ENCODE data around the gene ENTPD3.

ENTPD3 gene

DNA sequence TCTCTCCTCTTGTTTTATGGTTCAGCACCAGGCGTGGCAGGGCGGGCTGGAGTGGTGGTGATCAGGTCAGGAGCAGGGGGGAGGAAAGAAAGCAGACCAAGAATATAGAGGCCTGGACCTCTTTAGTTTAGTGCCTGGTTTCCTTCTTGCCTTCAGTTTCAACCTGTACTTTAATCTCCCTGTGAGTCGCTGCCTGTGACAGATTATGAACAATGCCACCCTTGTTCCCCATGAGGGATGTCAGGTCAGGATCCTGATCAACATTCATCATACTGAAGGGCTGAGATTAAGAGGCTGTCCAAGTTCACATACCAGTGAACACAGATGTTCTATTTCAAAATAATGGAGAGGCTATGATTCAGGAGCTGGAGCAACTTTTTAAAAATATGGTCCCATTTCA, 11.4 kb downstream of the ENTPD3 start:
- DNase-seq (ENCODE audit: low spot score) = no peak
- Histone ChIP-seq H3K4me3 (no peak overlapping the region), H3K27ac (no peak overlapping the region)
- TF ChIP-seq, protein P1, sequence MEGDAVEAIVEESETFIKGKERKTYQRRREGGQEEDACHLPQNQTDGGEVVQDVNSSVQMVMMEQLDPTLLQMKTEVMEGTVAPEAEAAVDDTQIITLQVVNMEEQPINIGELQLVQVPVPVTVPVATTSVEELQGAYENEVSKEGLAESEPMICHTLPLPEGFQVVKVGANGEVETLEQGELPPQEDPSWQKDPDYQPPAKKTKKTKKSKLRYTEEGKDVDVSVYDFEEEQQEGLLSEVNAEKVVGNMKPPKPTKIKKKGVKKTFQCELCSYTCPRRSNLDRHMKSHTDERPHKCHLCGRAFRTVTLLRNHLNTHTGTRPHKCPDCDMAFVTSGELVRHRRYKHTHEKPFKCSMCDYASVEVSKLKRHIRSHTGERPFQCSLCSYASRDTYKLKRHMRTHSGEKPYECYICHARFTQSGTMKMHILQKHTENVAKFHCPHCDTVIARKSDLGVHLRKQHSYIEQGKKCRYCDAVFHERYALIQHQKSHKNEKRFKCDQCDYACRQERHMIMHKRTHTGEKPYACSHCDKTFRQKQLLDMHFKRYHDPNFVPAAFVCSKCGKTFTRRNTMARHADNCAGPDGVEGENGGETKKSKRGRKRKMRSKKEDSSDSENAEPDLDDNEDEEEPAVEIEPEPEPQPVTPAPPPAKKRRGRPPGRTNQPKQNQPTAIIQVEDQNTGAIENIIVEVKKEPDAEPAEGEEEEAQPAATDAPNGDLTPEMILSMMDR (IDR thresholded peaks at IDR 0.05) = no peak

DNA sequence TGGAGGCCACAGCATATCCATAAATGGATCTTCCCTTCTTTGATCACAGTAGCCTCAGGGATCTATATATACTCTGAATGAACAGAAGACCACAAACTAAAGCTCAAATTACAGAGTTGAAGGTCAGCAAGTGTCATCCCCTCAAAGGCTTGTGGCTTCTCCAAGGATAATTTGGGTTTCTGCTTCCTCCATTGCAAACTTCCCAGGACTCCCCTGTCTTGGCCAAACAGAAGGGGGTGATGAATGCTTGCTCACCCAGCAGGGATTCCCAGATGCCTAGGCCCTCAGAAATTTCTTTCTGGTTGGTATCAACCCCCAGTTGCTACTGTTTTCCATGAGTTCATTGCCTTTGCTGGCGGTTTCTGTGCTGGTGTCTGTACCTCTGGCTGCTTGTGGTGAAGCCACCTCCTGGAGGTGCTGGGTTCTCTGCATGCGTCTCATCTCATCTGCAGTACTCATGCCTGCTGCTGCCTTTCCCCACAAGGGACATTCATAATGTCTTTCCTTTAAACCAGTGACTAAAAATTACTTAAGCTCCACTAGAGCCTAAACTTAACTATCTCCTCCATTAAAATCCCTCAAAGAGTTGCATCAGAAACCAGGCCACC, 17.7 kb downstream of the ENTPD3 start:
- Histone ChIP-seq H3K4me3 (no peak overlapping the region), H3K27ac (no peak overlapping the region)
- no peak for DNase-seq (ENCODE audit: low spot score)
- TF ChIP-seq, protein P1 (IDR thresholded peaks at IDR 0.05) = no peak

DNA sequence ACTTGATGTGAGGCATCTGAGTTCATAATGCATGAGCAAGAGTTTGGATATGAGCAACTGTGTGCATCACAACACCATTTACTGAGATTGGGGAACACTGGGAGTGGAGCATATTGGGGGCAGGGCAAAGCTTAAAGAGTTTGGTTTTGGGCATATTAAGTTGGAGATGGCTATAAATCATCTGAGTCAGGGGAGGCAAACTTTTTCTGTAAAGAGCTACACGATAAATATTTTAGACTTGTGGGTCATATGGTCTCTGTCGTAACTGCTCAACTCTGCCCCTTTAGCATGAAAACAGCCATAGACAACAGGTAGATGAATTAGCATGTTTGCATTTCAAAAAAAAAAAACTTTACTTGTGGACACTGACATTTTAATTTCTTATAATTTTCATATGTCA, 20.0 kb downstream of the ENTPD3 start:
- TF ChIP-seq, protein P1 (IDR thresholded peaks at IDR 0.05) = no peak
- DNase-seq (ENCODE audit: low spot score) = no peak
- Histone ChIP-seq H3K4me3 (no peak overlapping the region), H3K27ac (no peak overlapping the region)

DNA sequence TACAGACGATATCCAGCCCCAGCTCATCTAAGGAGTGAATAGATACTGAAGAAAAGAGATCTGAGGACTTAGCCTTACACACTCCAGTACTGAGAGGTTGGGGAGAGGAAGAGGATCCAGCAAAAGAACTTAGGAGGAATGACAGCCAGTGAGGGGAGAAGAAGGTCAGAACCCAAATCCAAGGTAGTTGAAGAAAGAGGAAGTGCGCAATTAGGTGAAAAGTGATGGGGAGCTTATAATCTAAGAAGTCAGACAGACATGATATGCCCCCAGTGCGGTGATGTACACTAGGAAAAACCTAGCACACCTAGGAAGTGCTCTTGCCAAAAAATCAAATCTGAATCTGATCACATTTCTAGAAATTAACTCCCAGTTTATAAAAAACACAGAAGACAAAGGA, 20.6 kb downstream of the ENTPD3 start:
- TF ChIP-seq, protein P1 (IDR thresholded peaks at IDR 0.05) = no peak
- no peak for DNase-seq (ENCODE audit: low spot score)
- no peak overlapping the region for H3K27ac ChIP-seq
- H3K4me3 ChIP-seq = no peak overlapping the region

DNA sequence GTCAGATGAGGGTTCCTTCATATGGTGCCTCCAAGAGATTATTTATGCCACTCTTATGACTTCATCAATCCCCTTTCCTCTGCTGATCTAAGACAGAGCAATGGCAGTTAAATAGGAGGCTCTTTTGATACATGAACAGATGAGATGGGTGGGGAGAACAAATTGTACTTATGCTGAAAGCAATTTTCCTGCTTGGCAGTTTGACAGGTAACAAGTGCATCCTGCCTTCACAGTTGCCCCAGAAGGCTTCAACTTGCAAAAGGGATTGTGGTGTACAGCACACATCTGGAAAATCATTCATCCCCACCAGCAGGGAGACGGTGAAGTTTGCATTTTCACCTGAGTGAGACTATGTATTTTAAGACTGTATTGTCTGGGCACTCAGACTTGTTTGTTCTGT, 27.3 kb downstream of the ENTPD3 start:
- TF ChIP-seq, protein P1 (IDR thresholded peaks at IDR 0.05) = no peak
- H3K4me3 ChIP-seq = no peak overlapping the region
- H3K27ac ChIP-seq = no peak overlapping the region
- no peak for DNase-seq (ENCODE audit: low spot score)

DNA sequence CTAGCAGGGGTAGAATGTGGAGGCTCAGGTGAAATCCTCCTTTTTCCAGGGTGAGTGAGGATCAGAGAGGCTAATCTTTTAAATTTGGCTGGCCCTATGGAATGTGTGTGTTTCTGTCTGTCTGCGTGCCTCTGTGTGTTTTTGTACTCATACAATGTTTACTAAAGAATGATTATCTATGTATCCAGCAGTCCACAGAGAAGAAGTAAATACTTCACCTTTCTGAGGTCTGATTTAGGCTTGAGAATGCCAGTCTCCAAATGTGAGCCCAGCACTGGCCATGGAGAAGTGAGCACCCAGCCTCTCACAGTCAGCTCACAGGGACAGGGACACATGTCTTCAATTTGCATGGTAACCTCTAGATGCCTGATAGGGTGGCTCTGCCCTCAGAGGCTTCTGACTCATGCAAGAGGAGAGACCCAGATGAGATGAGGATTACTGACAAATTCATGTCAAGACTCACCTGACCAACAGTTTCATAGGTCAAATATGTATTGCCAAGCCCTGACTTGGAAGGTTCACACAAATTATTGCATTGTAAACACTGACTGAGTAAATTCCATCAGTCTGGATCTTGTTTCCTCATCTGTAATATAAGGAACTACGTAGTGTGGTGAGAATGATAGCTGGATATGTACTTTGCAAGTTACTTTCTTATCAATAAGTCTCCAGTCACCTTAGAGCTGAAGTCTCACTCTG, 31.0 kb downstream of the ENTPD3 start:
- TF ChIP-seq, protein P1 (IDR thresholded peaks at IDR 0.05) = no peak
- DNase-seq (ENCODE audit: low spot score) = no peak
- Histone ChIP-seq H3K4me3 (no peak overlapping the region), H3K27ac (no peak overlapping the region)

DNA sequence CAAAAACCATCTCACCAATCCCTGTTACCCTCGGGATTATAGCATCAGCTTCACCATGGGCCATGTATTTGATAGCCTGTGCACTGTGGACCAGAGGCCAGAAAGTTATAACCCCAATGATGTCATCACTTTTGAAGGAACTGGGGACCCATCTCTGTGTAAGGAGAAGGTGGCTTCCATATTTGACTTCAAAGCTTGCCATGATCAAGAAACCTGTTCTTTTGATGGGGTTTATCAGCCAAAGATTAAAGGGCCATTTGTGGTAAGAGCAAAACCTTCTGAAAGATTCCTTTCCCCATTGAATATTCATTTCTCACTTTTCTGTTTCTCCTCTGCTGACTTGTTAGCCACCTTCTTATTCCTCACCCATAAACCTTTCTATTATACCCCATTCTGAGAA, 35.9 kb downstream of the ENTPD3 start:
- TF ChIP-seq, protein P1 (IDR thresholded peaks at IDR 0.05) = no peak
- no peak for DNase-seq (ENCODE audit: low spot score)
- H3K4me3 ChIP-seq = no peak overlapping the region
- H3K27ac ChIP-seq = no peak overlapping the region

Measured in coronary artery (tissue), 2 donors.